ENCODE results near the gene ARFGEF2.

ARFGEF2 gene

DNA sequence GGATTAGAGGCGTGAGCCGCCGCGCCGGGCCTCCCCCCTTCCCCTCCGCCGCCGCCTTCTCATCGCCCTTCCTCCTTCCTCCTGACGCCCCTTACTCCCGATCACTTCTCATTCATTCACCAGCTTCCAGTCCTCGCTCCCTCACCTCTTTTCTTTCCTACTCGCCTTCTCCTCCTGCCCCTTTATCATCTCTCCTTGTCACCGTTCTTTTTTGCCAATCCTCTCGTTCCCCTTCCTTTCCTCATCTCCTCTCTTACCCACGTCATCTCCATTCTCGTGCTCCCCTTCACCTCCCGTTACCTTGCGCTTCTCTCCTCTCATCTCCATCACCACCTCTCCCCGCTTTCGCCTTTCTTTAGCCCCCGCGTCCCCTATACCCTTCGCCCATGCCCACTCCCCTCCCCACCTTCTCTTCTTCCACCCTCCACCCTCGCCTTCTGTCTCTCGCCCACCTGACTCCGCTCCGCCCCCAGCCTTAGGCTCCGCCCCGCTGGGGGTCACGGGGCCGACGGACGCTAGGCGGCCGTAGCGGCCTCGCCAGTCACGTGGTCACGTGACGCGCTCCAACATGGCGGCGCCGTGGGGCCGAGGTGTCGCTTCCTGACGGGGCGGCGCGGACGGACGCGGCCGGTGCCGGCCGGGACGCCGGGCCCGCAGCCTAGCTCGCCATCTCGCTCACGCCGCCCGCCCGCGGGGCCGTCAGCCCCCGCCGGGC is at the start of gene ARFGEF2:
Gene ARFGEF2 (plus strand): TSS at position 544 of the 715 bp plus-strand sequence. CDS start 179 bp downstream, outside the sequence.
- Histone ChIP-seq H3K9me3 (ENCODE audit: control insufficient read depth, insufficient read depth, low read length) (no peaks in the 10 kb centered on the region), H3K27me3 (ENCODE audit: control insufficient read depth, low read length) (no peaks in the 10 kb centered on the region), H3K4me2 (ENCODE audit: low read length) (peak within 1 kb of the TSS; percentile 95), H3K36me3 (ENCODE audit: control insufficient read depth, low read length) (peaks cover 7% of the 10 kb centered on the region; the same call in 1 of the 2 replicates), H3K9me2 (replicated peaks; ENCODE audit: control insufficient read depth, low read length) (no peaks in the 10 kb centered on the region), H3F3A (ENCODE audit: control insufficient read depth, insufficient read depth) (peaks cover 16% of the 10 kb centered on the region), H3K27ac (ENCODE audit: low read depth, low read length) (peak within 1 kb of the TSS; percentile 48), H3K4me3 (ENCODE audit: low read length) (peak within 1 kb of the TSS; percentile 97), H4K20me1 (ENCODE audit: control insufficient read depth, insufficient read depth, low read depth, low read length) (no peaks in the 10 kb centered on the region), H3K79me2 (ENCODE audit: control insufficient read depth, low read length) (peaks cover 46% of the 10 kb centered on the region), H3K4me1 (ENCODE audit: control insufficient read depth, low read length) (peaks cover 54% of the 10 kb centered on the region)
- TF ChIP-seq EZH2phosphoT487 (IDR thresholded peaks at IDR 0.05; ENCODE audit: borderline replicate concordance, low read length), result no peak
- TF ChIP-seq, protein P1, sequence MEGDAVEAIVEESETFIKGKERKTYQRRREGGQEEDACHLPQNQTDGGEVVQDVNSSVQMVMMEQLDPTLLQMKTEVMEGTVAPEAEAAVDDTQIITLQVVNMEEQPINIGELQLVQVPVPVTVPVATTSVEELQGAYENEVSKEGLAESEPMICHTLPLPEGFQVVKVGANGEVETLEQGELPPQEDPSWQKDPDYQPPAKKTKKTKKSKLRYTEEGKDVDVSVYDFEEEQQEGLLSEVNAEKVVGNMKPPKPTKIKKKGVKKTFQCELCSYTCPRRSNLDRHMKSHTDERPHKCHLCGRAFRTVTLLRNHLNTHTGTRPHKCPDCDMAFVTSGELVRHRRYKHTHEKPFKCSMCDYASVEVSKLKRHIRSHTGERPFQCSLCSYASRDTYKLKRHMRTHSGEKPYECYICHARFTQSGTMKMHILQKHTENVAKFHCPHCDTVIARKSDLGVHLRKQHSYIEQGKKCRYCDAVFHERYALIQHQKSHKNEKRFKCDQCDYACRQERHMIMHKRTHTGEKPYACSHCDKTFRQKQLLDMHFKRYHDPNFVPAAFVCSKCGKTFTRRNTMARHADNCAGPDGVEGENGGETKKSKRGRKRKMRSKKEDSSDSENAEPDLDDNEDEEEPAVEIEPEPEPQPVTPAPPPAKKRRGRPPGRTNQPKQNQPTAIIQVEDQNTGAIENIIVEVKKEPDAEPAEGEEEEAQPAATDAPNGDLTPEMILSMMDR (IDR thresholded peaks at IDR 0.05; ENCODE audit: low read depth, low read length, poor library complexity, severe bottlenecking), result peak; percentile 5

DNA sequence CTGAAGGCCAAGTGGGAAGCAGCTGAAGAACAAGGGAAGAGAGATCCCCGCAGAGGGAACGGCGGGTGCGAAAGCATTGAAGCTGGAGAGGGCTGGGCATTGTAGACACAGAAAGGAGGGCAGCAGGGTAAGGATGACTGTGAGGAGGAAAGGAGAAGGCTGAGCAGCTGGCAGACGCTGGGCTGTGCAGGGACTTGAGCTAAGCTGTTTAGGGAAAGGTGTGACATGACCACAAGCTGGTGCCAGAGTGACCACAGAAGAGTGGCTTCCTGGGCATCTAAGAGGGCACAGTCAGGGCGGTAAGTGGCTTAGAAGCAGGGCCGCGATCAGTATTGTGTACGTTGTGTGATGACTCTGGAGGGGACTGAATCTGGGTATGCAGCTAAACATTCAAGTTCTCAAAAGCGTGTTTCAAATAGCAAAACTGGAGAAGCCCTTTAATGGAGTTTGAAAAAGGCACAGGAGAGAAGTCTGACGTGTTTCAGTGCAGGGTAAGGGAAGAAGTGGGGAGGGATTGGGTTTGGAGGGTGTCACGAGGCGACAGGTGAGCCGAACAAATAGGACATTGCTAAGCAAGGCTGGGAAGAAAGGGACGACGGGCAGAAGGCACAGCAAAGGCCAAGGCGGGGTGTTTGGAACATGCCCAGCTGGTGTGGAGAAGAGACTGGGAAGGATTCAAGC is 46.1 kb upstream of the ARFGEF2 start:
- Histone ChIP-seq H3K9me3 (ENCODE audit: control insufficient read depth, insufficient read depth, low read length) (no peaks in the 10 kb centered on the region), H3K27ac (ENCODE audit: low read depth, low read length) (no peak overlapping the region), H3F3A (ENCODE audit: control insufficient read depth, insufficient read depth) (no peaks in the 10 kb centered on the region), H3K36me3 (ENCODE audit: control insufficient read depth, low read length) (no peaks in the 10 kb centered on the region; the same call in 1 of the 2 replicates), H4K20me1 (ENCODE audit: control insufficient read depth, insufficient read depth, low read depth, low read length) (no peaks in the 10 kb centered on the region), H3K4me1 (ENCODE audit: control insufficient read depth, low read length) (peaks cover 13% of the 10 kb centered on the region), H3K9me2 (replicated peaks; ENCODE audit: control insufficient read depth, low read length) (no peaks in the 10 kb centered on the region), H3K27me3 (ENCODE audit: control insufficient read depth, low read length) (0 out of 2 replicates have a peak, but pooled peaks cover under 1% of the 10 kb centered on the region), H3K79me2 (ENCODE audit: control insufficient read depth, low read length) (no peaks in the 10 kb centered on the region), H3K4me2 (ENCODE audit: low read length) (no peak overlapping the region), H3K4me3 (ENCODE audit: low read length) (no peak overlapping the region)
- TF ChIP-seq, protein P1 (IDR thresholded peaks at IDR 0.05; ENCODE audit: low read depth, low read length, poor library complexity, severe bottlenecking), result no peak
- TF ChIP-seq EZH2phosphoT487 (IDR thresholded peaks at IDR 0.05; ENCODE audit: borderline replicate concordance, low read length), result no peak

DNA sequence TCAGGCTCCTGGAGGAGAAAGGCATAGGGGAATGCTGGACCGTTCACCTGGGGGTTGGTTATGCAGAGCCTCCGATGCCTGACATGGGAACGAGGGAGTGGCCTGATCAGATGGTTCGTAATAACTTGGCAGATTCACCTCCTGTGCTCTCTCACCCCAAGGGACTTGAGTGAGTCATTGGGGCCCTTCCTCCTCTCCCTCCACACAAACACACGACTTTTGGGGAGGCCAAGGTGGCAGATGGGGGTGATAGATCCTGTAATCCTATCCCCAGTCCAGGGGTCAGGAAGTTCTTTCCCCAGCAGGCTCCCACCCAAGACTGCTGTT is 45.6 kb upstream of the ARFGEF2 start:
- Histone ChIP-seq H3K27ac (ENCODE audit: low read depth, low read length) (no peak overlapping the region), H3K27me3 (ENCODE audit: control insufficient read depth, low read length) (0 out of 2 replicates have a peak, but pooled peaks cover 3% of the 10 kb centered on the region), H3K4me1 (ENCODE audit: control insufficient read depth, low read length) (peaks cover 13% of the 10 kb centered on the region), H3K36me3 (ENCODE audit: control insufficient read depth, low read length) (no peaks in the 10 kb centered on the region; the same call in 1 of the 2 replicates), H3K9me3 (ENCODE audit: control insufficient read depth, insufficient read depth, low read length) (no peaks in the 10 kb centered on the region), H3K4me2 (ENCODE audit: low read length) (no peak overlapping the region), H3K9me2 (replicated peaks; ENCODE audit: control insufficient read depth, low read length) (no peaks in the 10 kb centered on the region), H4K20me1 (ENCODE audit: control insufficient read depth, insufficient read depth, low read depth, low read length) (no peaks in the 10 kb centered on the region), H3K4me3 (ENCODE audit: low read length) (no peak overlapping the region), H3F3A (ENCODE audit: control insufficient read depth, insufficient read depth) (no peaks in the 10 kb centered on the region), H3K79me2 (ENCODE audit: control insufficient read depth, low read length) (no peaks in the 10 kb centered on the region)
- TF ChIP-seq, protein P1 (IDR thresholded peaks at IDR 0.05; ENCODE audit: low read depth, low read length, poor library complexity, severe bottlenecking), result no peak
- TF ChIP-seq EZH2phosphoT487 (IDR thresholded peaks at IDR 0.05; ENCODE audit: borderline replicate concordance, low read length), result no peak
